Measurements from ENCODE around the gene AP3M1.

- TF ChIP-seq CTCF (IDR thresholded peaks at IDR 0.05) = no peak
- TF ChIP-seq POLR2A (IDR thresholded peaks at IDR 0.05) = no peak
Measured at GRCh38 chr10:74177140-74177677, 26.6 kb upstream of the AP3M1 start.
